Kidney epithelial cell (primary cell): Measurements from ENCODE around the gene SHISA6. TPM values are rescaled to one million over a fixed set of nuclear protein-coding genes. Genes with fewer than 3 reads are reported as not detected.

Experiments
- DNase-seq: peaks from one replicate; pipeline ENCODE4 v3.0.0-alpha.2; 2010; ENCODE audit warnings: low read depth
- H3K27me3 ChIP-seq: 2 replicates; pipeline ENCODE4 v1.6.0; 2011; ENCODE audit warnings: low read length; ENCODE audit not compliant: control insufficient read depth, insufficient read depth
- H3K36me3 ChIP-seq: 2 replicates; pipeline ENCODE4 v1.5.1; 2011; ENCODE audit warnings: low read length; ENCODE audit not compliant: control insufficient read depth, insufficient read depth
- H3K4me3 ChIP-seq: 2 replicates; pipeline ENCODE4 v1.5.1; 2011; ENCODE audit warnings: low read depth, mild to moderate bottlenecking, control low read depth, low read length
- total RNA-seq: library from RNA; depleted of rRNA; stranded (reverse); fragments of >200 nt; gene quantifications from 2 replicates; pipeline ENCODE4 v1.2.3, GENCODE V29; 2015
- TF ChIP-seq, protein P1 (sequence below): IDR thresholded peaks from 2 replicates; pipeline ENCODE4 v1.5.1; 2011; ENCODE audit warnings: mild to moderate bottlenecking, moderate library complexity, low read length, control low read depth, inconsistent platforms; ENCODE audit not compliant: insufficient read depth, poor library complexity, severe bottlenecking

SHISA6 gene
- total RNA-seq, 1 donor from 2014 or later, result 0.71 TPM

DNA sequence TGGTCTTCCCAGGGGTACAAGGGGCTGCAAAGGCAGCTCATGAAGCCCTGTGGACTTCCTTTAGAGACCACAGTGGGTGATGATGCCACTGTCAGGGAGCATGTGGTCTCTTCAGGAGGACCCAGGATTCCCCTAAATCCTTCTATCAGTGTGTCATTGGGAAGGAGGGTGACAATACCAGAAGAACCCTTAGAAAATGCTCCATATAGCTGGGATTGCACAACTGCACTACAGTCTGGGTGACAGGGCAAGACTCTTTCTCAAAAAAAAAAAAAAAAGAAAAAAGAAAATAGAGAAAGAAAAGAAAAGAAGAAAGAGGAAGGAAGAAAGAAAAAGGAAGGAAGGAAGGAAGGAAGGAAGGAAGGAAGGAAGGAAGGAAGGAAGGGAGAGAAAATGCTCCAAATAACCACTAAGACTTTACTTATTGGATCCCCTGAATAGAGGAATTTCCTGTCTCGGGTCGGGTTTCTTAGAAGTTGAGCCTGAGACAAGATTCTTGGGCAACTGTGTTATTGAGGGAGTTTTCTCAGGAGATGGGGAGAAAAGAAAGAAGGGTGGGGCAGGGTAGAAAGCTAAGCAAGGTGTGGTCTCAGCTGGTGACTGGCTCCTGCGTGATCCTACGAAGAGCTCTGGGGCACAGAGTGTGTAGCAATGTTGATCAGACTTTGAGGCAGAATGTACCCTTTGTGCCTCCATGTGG lies 274.1 kb downstream of the SHISA6 start:
- TF ChIP-seq, protein P1, sequence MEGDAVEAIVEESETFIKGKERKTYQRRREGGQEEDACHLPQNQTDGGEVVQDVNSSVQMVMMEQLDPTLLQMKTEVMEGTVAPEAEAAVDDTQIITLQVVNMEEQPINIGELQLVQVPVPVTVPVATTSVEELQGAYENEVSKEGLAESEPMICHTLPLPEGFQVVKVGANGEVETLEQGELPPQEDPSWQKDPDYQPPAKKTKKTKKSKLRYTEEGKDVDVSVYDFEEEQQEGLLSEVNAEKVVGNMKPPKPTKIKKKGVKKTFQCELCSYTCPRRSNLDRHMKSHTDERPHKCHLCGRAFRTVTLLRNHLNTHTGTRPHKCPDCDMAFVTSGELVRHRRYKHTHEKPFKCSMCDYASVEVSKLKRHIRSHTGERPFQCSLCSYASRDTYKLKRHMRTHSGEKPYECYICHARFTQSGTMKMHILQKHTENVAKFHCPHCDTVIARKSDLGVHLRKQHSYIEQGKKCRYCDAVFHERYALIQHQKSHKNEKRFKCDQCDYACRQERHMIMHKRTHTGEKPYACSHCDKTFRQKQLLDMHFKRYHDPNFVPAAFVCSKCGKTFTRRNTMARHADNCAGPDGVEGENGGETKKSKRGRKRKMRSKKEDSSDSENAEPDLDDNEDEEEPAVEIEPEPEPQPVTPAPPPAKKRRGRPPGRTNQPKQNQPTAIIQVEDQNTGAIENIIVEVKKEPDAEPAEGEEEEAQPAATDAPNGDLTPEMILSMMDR, result no peak
- no peak overlapping the region for H3K4me3 ChIP-seq
- no peaks in the 10 kb centered on the region for H3K27me3 ChIP-seq
- no peak for DNase-seq
- no peaks in the 10 kb centered on the region for H3K36me3 ChIP-seq

DNA sequence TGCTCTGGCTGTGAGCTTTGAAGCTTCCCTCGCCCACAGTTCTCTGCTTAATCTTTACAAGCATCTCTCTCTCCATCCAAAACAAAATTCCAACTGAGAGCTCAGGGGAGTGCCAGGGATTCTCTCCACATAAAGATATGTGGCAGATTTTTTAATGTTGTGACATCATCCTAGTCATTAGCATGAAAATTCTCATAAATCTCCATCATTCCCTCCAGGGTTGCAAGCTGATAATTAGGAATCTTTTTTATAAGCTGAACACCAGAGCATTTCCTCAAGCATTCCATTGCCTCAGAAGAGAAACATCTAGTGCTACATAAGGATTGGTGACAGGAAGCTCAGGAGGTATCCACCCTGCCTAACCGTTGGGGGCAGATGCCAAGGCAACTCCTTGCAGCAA lies 274.9 kb downstream of the SHISA6 start:
- no peak for DNase-seq
- Histone ChIP-seq H3K27me3 (no peaks in the 10 kb centered on the region), H3K4me3 (no peak overlapping the region), H3K36me3 (no peaks in the 10 kb centered on the region)
- TF ChIP-seq, protein P1, result no peak

DNA sequence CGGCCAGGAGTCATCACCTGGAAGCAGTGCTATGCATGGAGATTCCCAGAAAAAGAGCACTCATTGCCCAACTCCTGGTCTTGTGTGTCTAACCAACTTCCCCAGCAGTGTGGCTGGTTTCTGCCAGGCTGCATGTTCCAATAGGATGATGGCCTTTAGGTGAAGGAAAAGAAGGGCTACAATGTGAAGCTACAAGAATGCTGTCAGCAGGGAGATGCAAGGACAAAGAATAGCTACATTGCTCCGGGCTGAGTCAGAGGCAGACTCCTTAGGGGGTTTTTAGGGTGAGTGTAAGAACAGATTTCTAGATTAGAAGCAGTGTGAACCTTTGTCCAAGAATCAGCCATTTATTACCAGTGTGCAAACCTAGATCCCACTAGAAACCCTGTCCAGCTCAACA lies 294.2 kb downstream of the SHISA6 start:
- Histone ChIP-seq H3K4me3 (no peak overlapping the region), H3K36me3 (no peaks in the 10 kb centered on the region), H3K27me3 (no peaks in the 10 kb centered on the region)
- DNase-seq, result no peak
- TF ChIP-seq, protein P1, result no peak

DNA sequence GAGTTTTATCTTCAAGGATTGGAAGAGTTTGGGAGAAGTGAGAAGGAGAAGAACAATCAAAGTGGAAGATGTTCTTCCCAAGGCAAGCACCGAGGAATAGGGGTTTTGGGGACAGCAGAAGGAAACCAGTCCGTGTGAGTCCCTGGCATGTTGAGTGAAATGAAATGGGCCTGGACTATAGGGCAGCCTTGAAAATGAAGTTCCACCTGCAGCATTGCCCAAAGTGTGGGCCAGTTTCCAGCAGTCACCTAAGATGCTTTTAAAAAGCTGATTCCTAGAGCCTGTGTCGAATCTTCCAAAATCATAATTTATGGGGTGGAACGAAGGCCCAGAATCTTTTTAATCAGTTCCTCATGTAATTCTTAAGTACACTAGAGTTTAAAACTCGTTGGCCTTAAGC lies 297.4 kb downstream of the SHISA6 start:
- TF ChIP-seq, protein P1, result no peak
- no peak for DNase-seq
- H3K27me3 ChIP-seq, result no peaks in the 10 kb centered on the region

DNA sequence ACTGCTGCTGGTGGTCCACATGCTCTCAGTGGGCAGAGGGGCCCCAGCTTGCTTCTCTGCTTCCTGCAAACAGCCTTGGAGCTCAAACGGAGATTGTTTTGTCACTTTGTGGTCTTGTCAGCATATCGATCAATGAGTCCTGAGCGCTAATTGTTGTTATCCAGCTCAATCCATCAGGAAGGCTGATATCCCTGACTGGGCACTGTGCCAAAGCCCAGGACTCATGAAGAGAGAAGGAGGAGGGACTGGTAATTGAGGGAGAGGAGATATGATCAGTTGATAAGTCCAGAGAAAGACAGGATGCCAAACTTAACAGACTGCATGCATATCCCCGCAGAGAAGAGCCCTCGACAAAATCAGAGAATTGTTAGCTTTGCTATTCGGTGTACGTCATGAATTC lies 298.6 kb downstream of the SHISA6 start:
- Histone ChIP-seq H3K36me3 (no peaks in the 10 kb centered on the region), H3K4me3 (no peak overlapping the region)
- TF ChIP-seq, protein P1, result no peak

More for the DNA sequence above, 297.4 kb downstream of the SHISA6 start:
- Histone ChIP-seq H3K4me3 (no peak overlapping the region), H3K36me3 (no peaks in the 10 kb centered on the region)

DNA sequence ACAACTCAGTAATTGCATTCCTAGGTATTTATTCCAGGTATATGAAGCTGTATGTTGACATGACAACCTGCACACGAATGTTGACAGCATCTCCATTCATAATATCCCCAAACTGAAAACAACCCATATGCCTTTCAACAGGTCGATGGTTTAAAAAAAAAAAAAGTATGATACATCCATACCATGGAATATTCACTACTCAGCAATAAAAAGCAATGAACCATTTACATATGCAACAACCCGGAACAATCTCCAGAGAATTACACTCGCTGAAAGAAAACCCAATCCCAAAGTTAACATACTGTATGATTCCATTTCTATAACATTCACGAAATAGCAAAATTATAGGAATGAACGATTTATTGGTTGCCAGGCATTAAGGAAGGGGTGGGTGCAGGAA lies 304.0 kb downstream of the SHISA6 start:
- Histone ChIP-seq H3K27me3 (no peaks in the 10 kb centered on the region), H3K4me3 (no peak overlapping the region), H3K36me3 (no peaks in the 10 kb centered on the region)
- TF ChIP-seq, protein P1, result no peak
- DNase-seq, result no peak

More for the DNA sequence above, 298.6 kb downstream of the SHISA6 start:
- no peak for DNase-seq
- H3K27me3 ChIP-seq, result no peaks in the 10 kb centered on the region
